Pancreas (tissue), 10 donors: ENCODE data around the gene GJC1. TPM values are rescaled to one million over a fixed set of nuclear protein-coding genes. Genes with fewer than 3 reads are reported as not detected.

ENCODE experiments used
- ATAC-seq, 4 donors: fragments of 200-7000 bp; cut with Tn5 transposase; one replicate each; pipeline versions ENCODE4 v1.8.0 to v1.9.1; 2020; ENCODE audit warnings: mild to moderate bottlenecking in 4 of 4, moderate library complexity in 4 of 4
- DNase-seq, 6 donors: peaks; one replicate each; pipeline ENCODE4 v3.0.0-alpha.2; 2020
- FAIRE-seq: peaks from 2 replicates; lab custom pipeline; 2012; peaks lifted over from hg19 to GRCh38; lab: Jason Lieb, UNC
- H3K27ac ChIP-seq, 4 donors: fragments of 200-600 bp; sonication (generic); 1 replicate in 3 of 4; 2 replicates in 1 of 4; pipeline versions ENCODE4 v1.5.0 to v1.8.0; 2020
- H3K27me3 ChIP-seq, 4 donors: fragments of 200-600 bp; one replicate each; pipeline ENCODE4 v1.8.0; 2021
- H3K36me3 ChIP-seq, 3 donors: fragments of 200-600 bp; sonication (generic) in 1 of 3; one replicate each; pipeline versions ENCODE4 v1.5.0 to v1.8.0; 2020 to 2021
- H3K4me1 ChIP-seq, 3 donors: fragments of 200-600 bp; one replicate each; pipeline ENCODE4 v1.8.0; 2021
- H3K4me3 ChIP-seq, 4 donors: fragments of 200-600 bp; sonication (generic) in 2 of 4; one replicate each; pipeline versions ENCODE4 v1.5.0 to v1.8.0; 2020 to 2021
- H3K9me3 ChIP-seq, 4 donors: fragments of 200-600 bp; one replicate each; pipeline ENCODE4 v1.8.0; 2021
- WGBS, 2 donors: extraction: QIAGEN DNeasy Blood & Tissue Kit; methylation state at CpG; one replicate each; pipeline ENCODE4 v1.1.7; 2013; 5-methylcytosine and 5-hydroxymethylcytosine counted together
- intact Hi-C, 3 donors: fragments of 100-400 bp; cut with DNase I; formaldehyde crosslinking; loops; one replicate each; pipeline versions ENCODE4 v1.11.1 to v1.14.2; 2022
- polyA plus RNA-seq, 2 donors: library from polyadenylated mRNA; stranded (reverse); fragments of 200-250 nt; gene quantifications; one replicate each; pipeline ENCODE4 v1.2.3, GENCODE V29; 2013
- total RNA-seq, 6 donors: library from RNA; stranded (reverse); fragmentation: NEBNext Ultra II Directional in 4 of 6; extraction: Animal tissue kit (Norgen Biotek cat#: 25700) in 4 of 6; gene quantifications; one replicate each; pipeline versions ENCODE4 v1.2.1 to v1.2.4, GENCODE V29; 2021 to 2023
- TF ChIP-seq, protein P1 (sequence below), 4 donors: fragments of 200-600 bp; sonication (generic) in 3 of 4; IDR thresholded peaks; one replicate each; pipeline versions ENCODE4 v1.5.0 to v1.8.0; 2021; ENCODE audit warnings: antibody characterized with exemption in 4 of 4
- donor health status: healthy with polysubstance abuse.
- donor health status: DM: no; HTN: no; CAD: no; lungs with moderate emphysema.
- donor health status: DM: no; HTN: no; CAD: no.
- donor health status: control.
- donor health status: control.
- donor health status: Bipolar disorder and iron deficiency.
- donor health status: DM: yes; HTN: yes; CAD: no.
- donor health status: DM: no; HTN: no; CAD: no.
- donor health status: DM: no; HTN: no; CAD: no.
- donor health status: DM: yes; HTN: yes; CAD: no.

GJC1 gene
- total and polyA plus RNA-seq, 8 donors: 0.58 to 3.1 (median 1.1) TPM

DNA sequence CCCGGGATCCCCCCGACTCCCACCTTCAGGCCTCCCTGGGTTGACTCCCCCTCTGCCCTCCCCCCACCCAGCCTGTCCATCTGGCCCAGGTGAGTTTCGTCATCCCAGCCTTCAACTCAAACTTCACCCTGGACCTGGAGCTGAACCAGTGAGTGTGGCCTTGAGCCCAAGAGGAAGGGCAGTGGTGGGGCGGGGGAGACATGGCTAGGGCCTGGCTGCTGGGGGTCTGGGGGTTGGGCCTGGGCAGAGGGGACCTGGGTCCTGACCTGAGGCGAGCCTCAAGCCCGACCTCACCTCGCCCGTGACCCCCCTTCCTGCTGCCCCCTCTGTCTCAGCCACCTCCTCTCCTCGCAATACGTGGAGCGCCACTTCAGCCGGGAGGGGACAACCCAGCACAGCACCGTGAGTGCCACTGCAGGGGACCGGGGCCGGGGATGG is 60.4 kb downstream of the GJC1 start:
- Histone ChIP-seq H3K9me3 (no peaks in the 10 kb centered on the region), H3K4me3 (no peak overlapping the region), H3K27ac (no peak overlapping the region), H3K36me3 (no peaks in the 10 kb centered on the region), H3K4me1 (no peaks in the 10 kb centered on the region), H3K27me3 (no peaks in the 10 kb centered on the region)
- DNase-seq (peak in 1 of 6 donors; percentile 57), ATAC-seq (no peak), FAIRE-seq (no peak)
- intact Hi-C loops: loop anchor here in 1 of 3 donors (10.0 kb wide), 1 partner anchor 345 kb away; no protein-coding TSS in a partner anchor
- 49 to 53% methylated on average over 10 to 15 of the region's 15 CpGs for WGBS, 2 donors
- TF ChIP-seq, protein P1, sequence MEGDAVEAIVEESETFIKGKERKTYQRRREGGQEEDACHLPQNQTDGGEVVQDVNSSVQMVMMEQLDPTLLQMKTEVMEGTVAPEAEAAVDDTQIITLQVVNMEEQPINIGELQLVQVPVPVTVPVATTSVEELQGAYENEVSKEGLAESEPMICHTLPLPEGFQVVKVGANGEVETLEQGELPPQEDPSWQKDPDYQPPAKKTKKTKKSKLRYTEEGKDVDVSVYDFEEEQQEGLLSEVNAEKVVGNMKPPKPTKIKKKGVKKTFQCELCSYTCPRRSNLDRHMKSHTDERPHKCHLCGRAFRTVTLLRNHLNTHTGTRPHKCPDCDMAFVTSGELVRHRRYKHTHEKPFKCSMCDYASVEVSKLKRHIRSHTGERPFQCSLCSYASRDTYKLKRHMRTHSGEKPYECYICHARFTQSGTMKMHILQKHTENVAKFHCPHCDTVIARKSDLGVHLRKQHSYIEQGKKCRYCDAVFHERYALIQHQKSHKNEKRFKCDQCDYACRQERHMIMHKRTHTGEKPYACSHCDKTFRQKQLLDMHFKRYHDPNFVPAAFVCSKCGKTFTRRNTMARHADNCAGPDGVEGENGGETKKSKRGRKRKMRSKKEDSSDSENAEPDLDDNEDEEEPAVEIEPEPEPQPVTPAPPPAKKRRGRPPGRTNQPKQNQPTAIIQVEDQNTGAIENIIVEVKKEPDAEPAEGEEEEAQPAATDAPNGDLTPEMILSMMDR (IDR thresholded peaks at IDR 0.05): no peak

DNA sequence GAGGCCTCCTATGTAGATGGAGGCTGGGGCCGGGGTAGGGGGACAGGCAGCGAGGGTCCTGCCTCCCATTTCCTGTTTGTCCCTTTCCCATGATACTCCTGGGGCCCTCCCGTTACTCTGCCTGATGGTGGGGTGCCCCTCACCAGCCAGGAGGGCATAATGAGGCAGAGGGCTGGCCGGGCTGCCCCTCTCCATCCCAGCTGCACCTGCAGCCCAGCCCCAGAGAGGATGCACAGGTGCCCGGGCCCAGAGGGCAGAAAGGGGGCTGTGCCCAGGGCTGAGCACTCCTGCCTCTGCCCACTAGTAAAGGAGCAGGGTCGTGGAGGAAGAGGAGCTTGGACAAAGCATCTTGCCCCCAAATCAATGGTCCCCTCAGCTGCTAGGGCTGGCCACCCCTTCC is 60.9 kb downstream of the GJC1 start:
- intact Hi-C loops: no loop called here
- TF ChIP-seq, protein P1 (IDR thresholded peaks at IDR 0.05): no peak
- Histone ChIP-seq H3K9me3 (no peaks in the 10 kb centered on the region), H3K4me3 (no peak overlapping the region), H3K36me3 (no peaks in the 10 kb centered on the region), H3K27ac (no peak overlapping the region), H3K27me3 (no peaks in the 10 kb centered on the region), H3K4me1 (no peaks in the 10 kb centered on the region)
- 47 to 49% methylated on average over 5 to 6 of the region's 6 CpGs for WGBS, 2 donors
- DNase-seq: no peak
- no peak for FAIRE-seq
- no peak for ATAC-seq

DNA sequence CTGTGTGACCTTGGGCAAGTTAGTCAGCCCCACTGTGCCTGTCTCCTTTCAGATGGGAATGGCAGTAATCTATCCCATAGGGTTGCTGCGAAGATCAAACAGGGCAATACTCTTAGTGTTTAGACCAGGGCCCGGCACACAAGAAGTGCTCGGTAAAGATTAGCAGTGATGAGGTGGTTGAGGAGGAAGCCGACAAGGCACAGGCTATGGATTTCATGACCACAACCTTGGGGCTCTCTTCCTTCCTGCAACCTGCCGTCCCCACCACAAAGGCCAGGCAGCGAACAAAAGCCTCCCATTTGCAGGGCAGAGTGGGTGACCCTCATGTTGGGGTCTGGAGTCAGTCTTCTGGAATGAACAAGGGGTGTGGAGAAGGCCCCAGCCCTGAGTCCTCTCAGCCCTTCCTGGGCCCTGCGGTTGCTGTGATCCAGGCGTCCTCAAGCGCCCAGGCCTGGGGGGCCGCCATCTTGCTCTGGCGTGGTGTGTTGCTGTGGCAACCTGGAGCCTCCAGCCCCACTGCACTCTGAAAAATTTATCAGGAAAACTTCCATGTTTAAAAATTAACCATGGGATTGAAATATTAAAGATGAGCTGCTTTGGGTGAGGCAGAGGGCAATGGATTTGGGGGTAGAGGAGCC is 61.5 kb downstream of the GJC1 start:
- Histone ChIP-seq H3K27ac (no peak overlapping the region), H3K36me3 (no peaks in the 10 kb centered on the region), H3K27me3 (no peaks in the 10 kb centered on the region), H3K9me3 (no peaks in the 10 kb centered on the region), H3K4me1 (no peaks in the 10 kb centered on the region), H3K4me3 (no peak overlapping the region)
- 77 to 78% methylated on average over 11 of the region's 11 CpGs for WGBS, 2 donors
- FAIRE-seq (no peak), ATAC-seq (no peak), DNase-seq (no peak)
- TF ChIP-seq, protein P1 (IDR thresholded peaks at IDR 0.05): no peak
- intact Hi-C loops: no loop called here

DNA sequence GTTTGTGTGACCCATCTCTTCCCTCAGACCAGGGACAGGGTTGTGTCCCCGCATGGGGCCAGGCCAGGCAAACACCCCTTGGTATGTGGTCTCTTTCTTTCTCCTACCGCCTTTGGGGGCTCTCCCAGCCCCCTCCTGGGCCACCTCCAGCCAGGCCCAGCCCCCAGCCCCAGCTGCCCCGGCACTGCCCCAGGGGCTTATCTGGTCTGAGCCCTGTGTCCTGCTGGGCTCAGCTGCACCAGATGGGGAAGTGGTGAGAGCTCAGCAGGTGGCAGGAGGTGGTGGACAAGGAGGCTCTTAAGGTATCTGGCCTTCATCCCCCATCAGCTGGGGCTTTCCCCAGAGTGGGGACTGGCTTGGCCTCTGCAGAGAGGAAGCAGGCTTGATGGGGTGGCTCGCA is 62.6 kb downstream of the GJC1 start:
- Histone ChIP-seq H3K4me1 (no peaks in the 10 kb centered on the region), H3K27ac (no peak overlapping the region), H3K4me3 (no peak overlapping the region), H3K9me3 (no peaks in the 10 kb centered on the region), H3K27me3 (no peaks in the 10 kb centered on the region), H3K36me3 (no peaks in the 10 kb centered on the region)
- intact Hi-C loops: no loop called here
- ATAC-seq: no peak
- TF ChIP-seq, protein P1 (IDR thresholded peaks at IDR 0.05): no peak
- WGBS, 2 donors: 46 to 47% methylated on average over 4 of the region's 4 CpGs
- no peak for FAIRE-seq
- peak in 1 of 6 donors; percentile 42 for DNase-seq

DNA sequence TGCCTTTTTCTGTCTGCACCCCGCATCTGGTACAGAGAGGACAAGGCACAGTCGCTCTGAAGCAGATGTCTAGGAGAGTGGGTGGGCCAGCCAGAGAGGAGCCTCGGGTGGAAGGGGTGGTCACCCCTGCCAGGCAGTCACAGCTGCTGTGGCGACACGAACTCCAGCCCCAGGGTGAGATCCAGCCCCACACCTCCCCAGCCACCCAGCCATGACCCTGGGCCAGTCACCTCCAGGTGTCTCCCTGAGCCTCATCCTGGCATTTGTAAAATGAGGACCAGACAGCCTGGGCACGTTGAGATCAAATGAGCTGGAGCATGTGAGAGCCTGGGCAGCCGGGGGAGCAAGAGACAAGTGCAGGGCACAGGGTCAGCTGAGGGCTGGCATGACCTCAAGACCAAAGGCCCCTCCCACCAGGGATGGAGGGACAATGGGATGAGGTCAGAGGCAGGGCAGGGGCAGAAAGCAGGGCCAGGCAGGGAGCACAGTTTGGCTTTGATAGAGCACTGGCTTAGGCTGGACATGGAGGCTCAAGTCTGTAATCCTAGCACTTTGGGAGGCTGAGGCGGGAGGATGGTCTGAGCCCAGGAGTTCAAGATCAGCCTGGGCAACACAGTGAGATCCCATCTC is 63.6 kb downstream of the GJC1 start:
- TF ChIP-seq, protein P1 (IDR thresholded peaks at IDR 0.05): no peak
- no peaks in the 10 kb centered on the region for H3K27me3 ChIP-seq
- intact Hi-C loops: no loop called here
- no peaks in the 10 kb centered on the region for H3K36me3 ChIP-seq
- H3K4me3 ChIP-seq: no peak overlapping the region
- H3K9me3 ChIP-seq: no peaks in the 10 kb centered on the region
- 35 to 44% methylated on average over 8 of the region's 8 CpGs for WGBS, 2 donors
- no peak overlapping the region for H3K27ac ChIP-seq
- no peak for FAIRE-seq
- ATAC-seq: no peak
- H3K4me1 ChIP-seq: no peaks in the 10 kb centered on the region
- DNase-seq: peak in 1 of 6 donors; percentile 36
